Breast epithelium (tissue), 4 donors: Measurements from ENCODE around the gene CACNA2D1. TPM values are rescaled to one million over a fixed set of nuclear protein-coding genes. Genes with fewer than 3 reads are reported as not detected.

ENCODE experiments used
- DNase-seq, 2 donors: peaks; one replicate each; pipeline ENCODE4 v3.0.0-alpha.2; 2019; ENCODE audit warnings: low spot score in 2 of 2
- H3K27ac ChIP-seq, 2 donors: fragments of 200-600 bp; sonication (generic) in 1 of 2; one replicate each; pipeline ENCODE4 v1.5.1; 2016 to 2019; ENCODE audit warnings: mild to moderate bottlenecking in 1 of 2
- H3K27me3 ChIP-seq, 2 donors: fragments of 200-600 bp; sonication (generic) in 1 of 2; one replicate each; pipeline versions ENCODE4 v1.5.1 to v1.6.0; 2017 to 2019; ENCODE audit warnings: control low read depth in 1 of 2, mild to moderate bottlenecking in 1 of 2
- H3K36me3 ChIP-seq: fragments of 200-600 bp; one replicate; pipeline ENCODE4 v1.5.1; 2019
- H3K4me1 ChIP-seq, 2 donors: fragments of 200-600 bp; sonication (generic); one replicate each; pipeline ENCODE4 v1.5.1; 2016 to 2019; ENCODE audit warnings: control low read depth in 1 of 2
- H3K4me3 ChIP-seq, 3 donors: fragments of 200-600 bp; sonication (generic); 1 replicate in 2 of 3; 2 replicates in 1 of 3; pipeline ENCODE4 v1.5.1; 2016 to 2019; ENCODE audit warnings: mild to moderate bottlenecking in 3 of 3, moderate library complexity in 2 of 3
- H3K9me3 ChIP-seq, 2 donors: fragments of 200-600 bp; sonication (generic) in 1 of 2; one replicate each; pipeline ENCODE4 v1.5.1; 2016 to 2019; ENCODE audit warnings: control low read depth in 1 of 2
- POLR2A ChIP-seq: fragments of 450-650 bp; IDR thresholded peaks from one replicate; pipeline ENCODE4 v1.6.1; 2016; ENCODE audit warnings: antibody characterized with exemption, mild to moderate bottlenecking, moderate library complexity
- POLR2AphosphoS5 ChIP-seq, 3 donors: sonication (generic); formaldehyde crosslinking; IDR thresholded peaks; one replicate each; pipeline ENCODE4 v1.6.1; 2017; ENCODE audit warnings: antibody characterized with exemption in 3 of 3
- intact Hi-C: fragments of 100-400 bp; cut with DNase I; formaldehyde crosslinking; loops from one replicate; pipeline ENCODE4 v1.15.1; 2023; ENCODE audit warnings: low total_unique reads
- total RNA-seq, 3 donors: library from RNA; depleted of rRNA; stranded (reverse); fragments of >200 nt; gene quantifications; one replicate each; pipeline ENCODE4 v1.1.0, GENCODE V29; 2016
- TF ChIP-seq, protein P1 (sequence below), 3 donors: fragments of 450-650 bp; IDR thresholded peaks; one replicate each; pipeline ENCODE4 v1.5.1; 2016 to 2017; ENCODE audit warnings: antibody characterized with exemption in 3 of 3, mild to moderate bottlenecking in 3 of 3, moderate library complexity in 3 of 3

Gene CACNA2D1
- total RNA-seq, 3 donors from 2014 or later, result 10.2 to 79.4 (median 16.0) TPM

DNA sequence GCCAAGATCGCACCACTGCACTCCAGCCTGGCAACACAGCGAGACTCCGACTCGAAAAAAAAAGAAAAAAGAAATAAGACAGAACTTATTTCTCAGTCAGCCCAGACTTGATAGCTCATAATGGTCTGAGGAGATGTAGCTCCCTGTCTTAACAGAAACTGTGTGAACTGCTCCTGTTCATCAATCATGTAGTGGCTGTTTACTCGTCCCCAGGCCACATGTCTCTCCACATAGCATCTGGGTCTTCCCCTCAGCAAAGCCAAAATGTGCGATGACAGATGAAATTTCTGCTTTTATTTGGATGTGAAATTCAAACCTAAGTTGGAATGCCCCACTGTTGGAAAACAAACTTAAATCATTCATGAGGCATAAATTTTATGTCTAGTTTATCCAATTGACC lies 219.0 kb downstream of the CACNA2D1 start:
- DNase-seq, result no peak
- H3K4me3 ChIP-seq, result no peak overlapping the region
- no peak overlapping the region for H3K27ac ChIP-seq
- intact Hi-C loops, result no loop called here
- H3K27me3 ChIP-seq, result no peaks in the 10 kb centered on the region
- TF ChIP-seq, protein P1, sequence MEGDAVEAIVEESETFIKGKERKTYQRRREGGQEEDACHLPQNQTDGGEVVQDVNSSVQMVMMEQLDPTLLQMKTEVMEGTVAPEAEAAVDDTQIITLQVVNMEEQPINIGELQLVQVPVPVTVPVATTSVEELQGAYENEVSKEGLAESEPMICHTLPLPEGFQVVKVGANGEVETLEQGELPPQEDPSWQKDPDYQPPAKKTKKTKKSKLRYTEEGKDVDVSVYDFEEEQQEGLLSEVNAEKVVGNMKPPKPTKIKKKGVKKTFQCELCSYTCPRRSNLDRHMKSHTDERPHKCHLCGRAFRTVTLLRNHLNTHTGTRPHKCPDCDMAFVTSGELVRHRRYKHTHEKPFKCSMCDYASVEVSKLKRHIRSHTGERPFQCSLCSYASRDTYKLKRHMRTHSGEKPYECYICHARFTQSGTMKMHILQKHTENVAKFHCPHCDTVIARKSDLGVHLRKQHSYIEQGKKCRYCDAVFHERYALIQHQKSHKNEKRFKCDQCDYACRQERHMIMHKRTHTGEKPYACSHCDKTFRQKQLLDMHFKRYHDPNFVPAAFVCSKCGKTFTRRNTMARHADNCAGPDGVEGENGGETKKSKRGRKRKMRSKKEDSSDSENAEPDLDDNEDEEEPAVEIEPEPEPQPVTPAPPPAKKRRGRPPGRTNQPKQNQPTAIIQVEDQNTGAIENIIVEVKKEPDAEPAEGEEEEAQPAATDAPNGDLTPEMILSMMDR (IDR thresholded peaks at IDR 0.05), result no peak
- TF ChIP-seq POLR2AphosphoS5 (IDR thresholded peaks at IDR 0.05) (no peak), POLR2A (no peak)
- no peaks in the 10 kb centered on the region for H3K4me1 ChIP-seq
- H3K9me3 ChIP-seq, result peaks cover 0 to 8% of the 10 kb centered on the region in 2 donors
- H3K36me3 ChIP-seq, result no peaks in the 10 kb centered on the region

DNA sequence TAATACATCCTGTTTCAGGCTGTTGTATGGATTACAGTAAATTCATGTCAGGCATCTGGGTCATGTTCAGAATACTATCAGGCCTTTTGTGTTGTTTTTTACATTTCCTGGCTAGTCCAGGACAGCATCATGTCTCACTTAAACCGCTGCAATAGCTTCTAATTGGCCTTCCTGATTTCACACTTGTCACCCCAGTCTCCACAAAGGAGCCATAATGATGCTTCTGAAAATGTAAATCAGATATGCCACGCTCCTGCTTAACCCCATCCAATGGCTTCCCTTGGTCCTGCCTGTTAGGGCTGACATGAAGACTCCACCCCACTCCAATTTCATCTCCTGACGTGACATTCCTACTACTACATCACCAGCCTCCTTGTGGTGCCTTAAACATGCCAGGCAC lies 220.0 kb downstream of the CACNA2D1 start:
- DNase-seq, result no peak
- Histone ChIP-seq H3K4me1 (no peaks in the 10 kb centered on the region), H3K27me3 (no peaks in the 10 kb centered on the region), H3K27ac (no peak overlapping the region), H3K36me3 (no peaks in the 10 kb centered on the region), H3K4me3 (no peak overlapping the region), H3K9me3 (peaks cover 0 to 8% of the 10 kb centered on the region in 2 donors)
- TF ChIP-seq, protein P1 (IDR thresholded peaks at IDR 0.05), result no peak
- TF ChIP-seq POLR2AphosphoS5 (IDR thresholded peaks at IDR 0.05) (no peak), POLR2A (no peak)
- intact Hi-C loops, result no loop called here

DNA sequence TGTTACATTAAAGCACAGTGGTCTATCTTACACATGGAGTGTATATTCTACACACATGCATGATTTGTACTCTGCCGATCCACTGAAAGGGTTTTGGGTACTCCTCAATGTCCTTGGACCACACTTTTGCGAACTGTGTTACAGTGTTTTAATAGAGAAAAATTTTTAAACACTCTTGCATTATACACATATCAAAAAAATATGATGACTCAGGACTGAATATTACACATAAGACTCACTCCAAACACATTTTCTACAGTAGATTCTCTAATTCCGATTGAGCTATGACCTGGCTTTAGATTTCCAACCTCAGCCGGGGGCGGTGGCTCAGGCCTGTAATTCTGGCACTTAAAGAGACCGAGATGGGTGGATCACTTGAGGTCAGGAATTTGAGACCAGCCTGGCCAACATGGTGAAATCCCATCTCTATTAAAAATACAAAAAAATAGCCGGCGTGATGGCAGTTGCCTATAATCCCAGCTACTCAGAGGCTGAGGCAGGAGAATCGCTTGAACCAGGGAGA lies 222.4 kb downstream of the CACNA2D1 start:
- intact Hi-C loops, result no loop called here
- H3K4me3 ChIP-seq, result no peak overlapping the region

GRCh38 chr7:82212466-82212865 lies 231.1 kb downstream of the CACNA2D1 start:
- Histone ChIP-seq H3K9me3 (peaks cover 0 to 5% of the 10 kb centered on the region in 2 donors), H3K4me1 (no peaks in the 10 kb centered on the region), H3K4me3 (no peak overlapping the region), H3K27ac (no peak overlapping the region), H3K27me3 (no peaks in the 10 kb centered on the region), H3K36me3 (no peaks in the 10 kb centered on the region)
- DNase-seq, result no peak
- no peak for TF ChIP-seq POLR2AphosphoS5 (IDR thresholded peaks at IDR 0.05)
- TF ChIP-seq POLR2A, result no peak
- TF ChIP-seq, protein P1 (IDR thresholded peaks at IDR 0.05), result no peak
- intact Hi-C loops, result no loop called here

More for the DNA sequence above, 222.4 kb downstream of the CACNA2D1 start:
- Histone ChIP-seq H3K27ac (no peak overlapping the region), H3K27me3 (no peaks in the 10 kb centered on the region), H3K9me3 (no peaks in the 10 kb centered on the region), H3K4me1 (no peaks in the 10 kb centered on the region), H3K36me3 (no peaks in the 10 kb centered on the region)
- DNase-seq, result no peak
- TF ChIP-seq POLR2AphosphoS5 (IDR thresholded peaks at IDR 0.05) (no peak), POLR2A (no peak)
- TF ChIP-seq, protein P1 (IDR thresholded peaks at IDR 0.05), result no peak

- H3K27me3 ChIP-seq, result no peaks in the 10 kb centered on the region
- H3K4me1 ChIP-seq, result no peaks in the 10 kb centered on the region
- H3K36me3 ChIP-seq, result no peaks in the 10 kb centered on the region
- H3K9me3 ChIP-seq, result peaks cover 0 to 5% of the 10 kb centered on the region in 2 donors
- no peak for DNase-seq
- H3K4me3 ChIP-seq, result no peak overlapping the region
- TF ChIP-seq, protein P1 (IDR thresholded peaks at IDR 0.05), result no peak
- TF ChIP-seq POLR2A (no peak), POLR2AphosphoS5 (IDR thresholded peaks at IDR 0.05) (no peak)
- intact Hi-C loops, result no loop called here
- no peak overlapping the region for H3K27ac ChIP-seq
These were observed 232.2 kb downstream of the CACNA2D1 start for GRCh38 chr7:82211333-82211732.
